ENCODE measurements around the gene PPIP5K2. TPM values are rescaled to one million over a fixed set of nuclear protein-coding genes. Genes with fewer than 3 reads are reported as not detected.

Gene PPIP5K2
- total RNA-seq, 1 experiment from 2014 or later, result 73.4 TPM

- no peak overlapping the region for H3K4me2 ChIP-seq (ENCODE audit: low read depth, low read length, poor library complexity, severe bottlenecking)
- no peaks in the 10 kb centered on the region for H3K27me3 ChIP-seq (ENCODE audit: low read length)
- no peaks in the 10 kb centered on the region for H3K36me3 ChIP-seq (ENCODE audit: insufficient read depth, low read length)
- H3K4me3 ChIP-seq (ENCODE audit: low read length), result no peak overlapping the region
- H3K79me2 ChIP-seq (ENCODE audit: low read length), result no peaks in the 10 kb centered on the region
- H3K9me2 ChIP-seq (replicated peaks; ENCODE audit: insufficient read depth, low read length), result no peaks in the 10 kb centered on the region; the same call in 1 of the 2 replicates
- no peaks in the 10 kb centered on the region for H3K9me3 ChIP-seq (ENCODE audit: low read length)
- H3K9ac ChIP-seq (ENCODE audit: low read length), result no peak overlapping the region
- H2AFZ ChIP-seq (ENCODE audit: low read length), result no peak overlapping the region
- no peaks in the 10 kb centered on the region for H4K20me1 ChIP-seq (ENCODE audit: insufficient read depth, low read depth, low read length)
- no peak overlapping the region for H3K27ac ChIP-seq (ENCODE audit: low read length)
- DNase-seq, result no peak
- no peaks in the 10 kb centered on the region for H3K4me1 ChIP-seq (ENCODE audit: low read length)
Measured at GRCh38 chr5:103145196-103145595, 25.1 kb downstream of the PPIP5K2 start.

GRCh38 chr5:103148213-103148612, 28.1 kb downstream of the PPIP5K2 start:
- Histone ChIP-seq H3K79me2 (ENCODE audit: low read length) (no peaks in the 10 kb centered on the region), H3K4me2 (ENCODE audit: low read depth, low read length, poor library complexity, severe bottlenecking) (no peak overlapping the region), H3K4me3 (ENCODE audit: low read length) (no peak overlapping the region), H3K9ac (ENCODE audit: low read length) (no peak overlapping the region), H3K27ac (ENCODE audit: low read length) (no peak overlapping the region), H3K36me3 (ENCODE audit: insufficient read depth, low read length) (peaks cover 19% of the 10 kb centered on the region; the same call in 1 of the 2 replicates), H4K20me1 (ENCODE audit: insufficient read depth, low read depth, low read length) (no peaks in the 10 kb centered on the region), H2AFZ (ENCODE audit: low read length) (no peak overlapping the region), H3K27me3 (ENCODE audit: low read length) (no peaks in the 10 kb centered on the region), H3K4me1 (ENCODE audit: low read length) (no peaks in the 10 kb centered on the region), H3K9me3 (ENCODE audit: low read length) (no peaks in the 10 kb centered on the region), H3K9me2 (replicated peaks; ENCODE audit: insufficient read depth, low read length) (no peaks in the 10 kb centered on the region; the same call in 1 of the 2 replicates)
- DNase-seq, result no peak

- Histone ChIP-seq H3K79me2 (ENCODE audit: low read length) (no peaks in the 10 kb centered on the region), H3K36me3 (ENCODE audit: insufficient read depth, low read length) (peaks cover 33% of the 10 kb centered on the region; the same call in 1 of the 2 replicates), H3K9ac (ENCODE audit: low read length) (no peak overlapping the region), H2AFZ (ENCODE audit: low read length) (no peak overlapping the region), H3K9me2 (replicated peaks; ENCODE audit: insufficient read depth, low read length) (no peaks in the 10 kb centered on the region), H3K27ac (ENCODE audit: low read length) (no peak overlapping the region), H4K20me1 (ENCODE audit: insufficient read depth, low read depth, low read length) (no peaks in the 10 kb centered on the region), H3K4me3 (ENCODE audit: low read length) (no peak overlapping the region), H3K4me2 (ENCODE audit: low read depth, low read length, poor library complexity, severe bottlenecking) (no peak overlapping the region), H3K9me3 (ENCODE audit: low read length) (no peaks in the 10 kb centered on the region), H3K4me1 (ENCODE audit: low read length) (no peaks in the 10 kb centered on the region), H3K27me3 (ENCODE audit: low read length) (no peaks in the 10 kb centered on the region)
- no peak for DNase-seq
Measured at GRCh38 chr5:103151156-103151555, 31.1 kb downstream of the PPIP5K2 start.

- no peak for DNase-seq
- no peaks in the 10 kb centered on the region for H3K27me3 ChIP-seq (ENCODE audit: low read length)
- H3K79me2 ChIP-seq (ENCODE audit: low read length), result peaks cover 14% of the 10 kb centered on the region; the same call in 1 of the 2 replicates
- no peaks in the 10 kb centered on the region for H4K20me1 ChIP-seq (ENCODE audit: insufficient read depth, low read depth, low read length)
- H3K4me3 ChIP-seq (ENCODE audit: low read length), result no peak overlapping the region
- no peak overlapping the region for H3K4me2 ChIP-seq (ENCODE audit: low read depth, low read length, poor library complexity, severe bottlenecking)
- H3K9ac ChIP-seq (ENCODE audit: low read length), result no peak overlapping the region
- H3K9me3 ChIP-seq (ENCODE audit: low read length), result no peaks in the 10 kb centered on the region
- no peaks in the 10 kb centered on the region for H3K9me2 ChIP-seq (replicated peaks; ENCODE audit: insufficient read depth, low read length)
- no peak overlapping the region for H2AFZ ChIP-seq (ENCODE audit: low read length)
- H3K36me3 ChIP-seq (ENCODE audit: insufficient read depth, low read length), result peaks cover 32% of the 10 kb centered on the region
- H3K27ac ChIP-seq (ENCODE audit: low read length), result no peak overlapping the region
- H3K4me1 ChIP-seq (ENCODE audit: low read length), result no peaks in the 10 kb centered on the region
Measured at GRCh38 chr5:103166706-103167105, 46.6 kb downstream of the PPIP5K2 start.

- Histone ChIP-seq H3K79me2 (ENCODE audit: low read length) (0 out of 2 replicates have a peak, but pooled peaks cover 2% of the 10 kb centered on the region), H3K27me3 (ENCODE audit: low read length) (no peaks in the 10 kb centered on the region), H2AFZ (ENCODE audit: low read length) (no peak overlapping the region), H4K20me1 (ENCODE audit: insufficient read depth, low read depth, low read length) (no peaks in the 10 kb centered on the region), H3K9me2 (replicated peaks; ENCODE audit: insufficient read depth, low read length) (no peaks in the 10 kb centered on the region), H3K4me2 (ENCODE audit: low read depth, low read length, poor library complexity, severe bottlenecking) (no peak overlapping the region), H3K9me3 (ENCODE audit: low read length) (no peaks in the 10 kb centered on the region), H3K36me3 (ENCODE audit: insufficient read depth, low read length) (peaks cover 18% of the 10 kb centered on the region; the same call in 1 of the 2 replicates), H3K27ac (ENCODE audit: low read length) (no peak overlapping the region), H3K4me1 (ENCODE audit: low read length) (no peaks in the 10 kb centered on the region), H3K4me3 (ENCODE audit: low read length) (no peak overlapping the region), H3K9ac (ENCODE audit: low read length) (no peak overlapping the region)
- DNase-seq, result no peak
Measured at GRCh38 chr5:103174147-103174546, 54.0 kb downstream of the PPIP5K2 start.

GRCh38 chr5:103177543-103177942, 57.4 kb downstream of the PPIP5K2 start:
- H3K27ac ChIP-seq (ENCODE audit: low read length), result no peak overlapping the region
- no peaks in the 10 kb centered on the region for H3K9me3 ChIP-seq (ENCODE audit: low read length)
- H3K9me2 ChIP-seq (replicated peaks; ENCODE audit: insufficient read depth, low read length), result no peaks in the 10 kb centered on the region
- H4K20me1 ChIP-seq (ENCODE audit: insufficient read depth, low read depth, low read length), result no peaks in the 10 kb centered on the region
- no peak overlapping the region for H2AFZ ChIP-seq (ENCODE audit: low read length)
- no peaks in the 10 kb centered on the region for H3K4me1 ChIP-seq (ENCODE audit: low read length)
- H3K4me3 ChIP-seq (ENCODE audit: low read length), result no peak overlapping the region
- peaks cover 20% of the 10 kb centered on the region; the same call in 1 of the 2 replicates for H3K36me3 ChIP-seq (ENCODE audit: insufficient read depth, low read length)
- H3K4me2 ChIP-seq (ENCODE audit: low read depth, low read length, poor library complexity, severe bottlenecking), result no peak overlapping the region
- H3K27me3 ChIP-seq (ENCODE audit: low read length), result no peaks in the 10 kb centered on the region
- 0 out of 2 replicates have a peak, but pooled peaks cover 2% of the 10 kb centered on the region for H3K79me2 ChIP-seq (ENCODE audit: low read length)
- DNase-seq, result no peak
- no peak overlapping the region for H3K9ac ChIP-seq (ENCODE audit: low read length)

- H3K79me2 ChIP-seq (ENCODE audit: low read length), result 0 out of 2 replicates have a peak, but pooled peaks cover 2% of the 10 kb centered on the region
- no peak overlapping the region for H3K4me2 ChIP-seq (ENCODE audit: low read depth, low read length, poor library complexity, severe bottlenecking)
- H3K4me3 ChIP-seq (ENCODE audit: low read length), result no peak overlapping the region
- peaks cover 17% of the 10 kb centered on the region; the same call in 1 of the 2 replicates for H3K36me3 ChIP-seq (ENCODE audit: insufficient read depth, low read length)
- H3K9me3 ChIP-seq (ENCODE audit: low read length), result no peaks in the 10 kb centered on the region
- no peaks in the 10 kb centered on the region for H3K27me3 ChIP-seq (ENCODE audit: low read length)
- no peak overlapping the region for H3K27ac ChIP-seq (ENCODE audit: low read length)
- no peaks in the 10 kb centered on the region for H3K4me1 ChIP-seq (ENCODE audit: low read length)
- no peak for DNase-seq
- H3K9me2 ChIP-seq (replicated peaks; ENCODE audit: insufficient read depth, low read length), result no peaks in the 10 kb centered on the region
- H3K9ac ChIP-seq (ENCODE audit: low read length), result no peak overlapping the region
- H2AFZ ChIP-seq (ENCODE audit: low read length), result no peak overlapping the region
- H4K20me1 ChIP-seq (ENCODE audit: insufficient read depth, low read depth, low read length), result no peaks in the 10 kb centered on the region
Measured at GRCh38 chr5:103178167-103178566, 58.1 kb downstream of the PPIP5K2 start.

- Histone ChIP-seq H3K27ac (ENCODE audit: low read length) (no peak overlapping the region), H3K36me3 (ENCODE audit: insufficient read depth, low read length) (peaks cover 36% of the 10 kb centered on the region; the same call in 1 of the 2 replicates)
Measured at GRCh38 chr5:103186152-103186551, 66.1 kb downstream of the PPIP5K2 start.

More at GRCh38 chr5:103186152-103186551, 66.1 kb downstream of the PPIP5K2 start:
- H2AFZ ChIP-seq (ENCODE audit: low read length), result no peak overlapping the region
- no peaks in the 10 kb centered on the region for H3K4me1 ChIP-seq (ENCODE audit: low read length)
- no peak overlapping the region for H3K4me2 ChIP-seq (ENCODE audit: low read depth, low read length, poor library complexity, severe bottlenecking)
- H3K79me2 ChIP-seq (ENCODE audit: low read length), result no peaks in the 10 kb centered on the region
- H3K9me3 ChIP-seq (ENCODE audit: low read length), result no peaks in the 10 kb centered on the region
- no peak overlapping the region for H3K4me3 ChIP-seq (ENCODE audit: low read length)
- no peak for DNase-seq
- no peaks in the 10 kb centered on the region for H3K9me2 ChIP-seq (replicated peaks; ENCODE audit: insufficient read depth, low read length)
- no peaks in the 10 kb centered on the region for H4K20me1 ChIP-seq (ENCODE audit: insufficient read depth, low read depth, low read length)
- H3K9ac ChIP-seq (ENCODE audit: low read length), result no peak overlapping the region
- H3K27me3 ChIP-seq (ENCODE audit: low read length), result no peaks in the 10 kb centered on the region
